Epidermal melanocyte (primary cell): Measurements from ENCODE around the gene FIZ1.
A peak's percentile ranks its signal among the peaks of the same experiment; 100 is the strongest.
"Not testable (repeated sequence)": the region's sequence is repeated elsewhere in the genome, so short reads cannot be mapped to it uniquely, and the experiment has no call there.

Experiments
- DNase-seq: peaks from one replicate; pipeline ENCODE4 v3.0.0; 2011; ENCODE audit warnings: low spot score; ENCODE audit not compliant: insufficient read length

FIZ1 gene

DNA sequence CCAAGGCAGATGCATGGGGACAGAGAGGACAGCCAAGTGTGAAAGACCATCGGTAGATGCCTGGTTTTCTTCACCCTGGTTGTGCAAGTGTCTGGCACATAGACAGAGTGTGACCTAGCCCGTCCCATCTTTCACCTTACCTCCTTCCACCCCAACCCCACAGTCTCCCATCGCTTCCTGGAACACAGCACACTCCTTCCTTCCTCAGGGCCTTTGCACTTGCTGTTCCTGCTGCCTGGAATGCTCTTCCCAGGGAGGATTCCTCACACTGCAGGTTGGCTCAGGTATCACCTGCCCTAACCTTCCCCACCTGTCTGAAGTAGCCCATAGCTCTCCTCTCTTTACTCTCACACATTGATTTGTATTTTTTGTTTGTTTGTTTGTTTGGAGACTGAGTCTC, 3.0 kb downstream of the FIZ1 start:
- DNase-seq: no peak

- no peak for DNase-seq
Observed at GRCh38 chr19:55594996-55595545, 4.2 kb downstream of the FIZ1 start.

DNA sequence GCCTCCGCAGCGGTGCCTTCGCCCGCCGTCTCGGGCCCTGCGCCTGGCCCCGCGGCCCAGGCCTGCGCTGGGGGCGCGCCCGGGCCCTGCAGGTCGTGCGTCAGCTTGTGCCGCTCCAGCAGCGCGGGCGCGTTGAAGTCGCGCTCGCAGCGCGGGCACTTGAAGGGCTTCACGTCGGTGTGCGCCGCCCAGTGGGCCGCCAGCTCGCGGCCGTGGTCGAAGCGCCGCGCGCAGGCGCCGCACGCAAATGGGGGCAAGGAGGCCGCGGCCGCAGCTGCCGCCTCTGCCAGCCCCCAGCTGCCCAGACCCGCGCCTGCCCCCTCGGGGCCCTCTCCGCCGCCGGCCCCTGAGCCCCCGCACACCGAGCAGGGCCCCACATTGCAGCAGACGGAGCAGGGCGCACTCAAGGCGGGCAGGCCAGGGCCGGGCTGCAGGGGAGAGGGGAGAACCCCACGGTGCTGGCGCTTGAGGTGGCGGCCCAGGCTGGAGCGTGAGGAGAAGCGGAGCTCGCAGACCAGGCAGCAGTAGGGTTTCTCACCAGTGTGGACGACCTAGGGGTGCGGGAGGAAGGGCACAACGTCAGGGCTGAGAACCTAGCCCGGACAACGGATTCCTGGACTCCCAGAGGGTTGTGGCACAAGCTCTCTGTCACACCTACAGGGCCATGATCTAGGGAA, 6.1 kb downstream of the FIZ1 start:
- DNase-seq: no peak

- DNase-seq: no peak
Observed at GRCh38 chr19:55592391-55593090, 6.8 kb downstream of the FIZ1 start.

DNA sequence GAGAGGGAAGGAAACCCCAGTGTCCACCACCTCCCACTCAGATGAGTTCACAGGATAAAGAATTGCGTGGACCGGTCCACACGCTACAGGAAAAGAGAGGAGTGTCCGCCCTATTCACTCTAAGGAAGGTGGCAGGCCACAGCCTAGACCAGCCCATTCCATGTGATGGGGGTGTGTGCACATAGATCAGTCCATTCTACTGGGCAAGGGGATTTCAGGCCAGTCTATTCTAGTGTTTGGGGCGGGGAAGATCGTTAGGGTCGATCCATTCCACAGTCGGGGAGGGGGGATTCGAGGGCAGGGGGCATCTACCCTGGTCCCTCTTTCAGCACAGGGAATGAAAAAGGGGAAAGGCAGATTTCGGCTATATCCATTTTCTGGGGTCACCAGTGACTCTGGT, 7.8 kb downstream of the FIZ1 start:
- DNase-seq: no peak

- DNase-seq: no peak
Observed at GRCh38 chr19:55590617-55591016, 8.7 kb downstream of the FIZ1 start.

DNA sequence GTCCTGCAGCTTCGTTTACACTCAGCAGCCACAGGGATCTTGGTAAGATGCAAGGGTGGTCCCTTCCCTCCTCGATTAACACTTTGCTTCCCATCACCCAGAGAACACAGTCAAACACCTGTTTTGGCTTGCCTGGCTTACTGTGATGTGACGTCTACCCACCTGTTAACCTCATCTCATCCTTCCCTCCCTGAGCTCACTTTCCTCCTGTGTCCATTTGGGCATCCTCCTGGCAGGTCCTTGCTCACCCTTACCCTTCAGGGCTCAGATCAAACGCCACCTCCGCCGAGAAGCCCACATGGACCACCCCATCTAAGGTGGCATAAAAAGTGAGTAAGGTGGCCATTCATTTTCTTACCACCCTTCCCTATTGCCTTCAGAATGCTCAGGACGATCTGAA, 9.2 kb downstream of the FIZ1 start:
- no peak for DNase-seq

GRCh38 chr19:55588738-55589137, 10.6 kb downstream of the FIZ1 start:
- no peak for DNase-seq

DNA sequence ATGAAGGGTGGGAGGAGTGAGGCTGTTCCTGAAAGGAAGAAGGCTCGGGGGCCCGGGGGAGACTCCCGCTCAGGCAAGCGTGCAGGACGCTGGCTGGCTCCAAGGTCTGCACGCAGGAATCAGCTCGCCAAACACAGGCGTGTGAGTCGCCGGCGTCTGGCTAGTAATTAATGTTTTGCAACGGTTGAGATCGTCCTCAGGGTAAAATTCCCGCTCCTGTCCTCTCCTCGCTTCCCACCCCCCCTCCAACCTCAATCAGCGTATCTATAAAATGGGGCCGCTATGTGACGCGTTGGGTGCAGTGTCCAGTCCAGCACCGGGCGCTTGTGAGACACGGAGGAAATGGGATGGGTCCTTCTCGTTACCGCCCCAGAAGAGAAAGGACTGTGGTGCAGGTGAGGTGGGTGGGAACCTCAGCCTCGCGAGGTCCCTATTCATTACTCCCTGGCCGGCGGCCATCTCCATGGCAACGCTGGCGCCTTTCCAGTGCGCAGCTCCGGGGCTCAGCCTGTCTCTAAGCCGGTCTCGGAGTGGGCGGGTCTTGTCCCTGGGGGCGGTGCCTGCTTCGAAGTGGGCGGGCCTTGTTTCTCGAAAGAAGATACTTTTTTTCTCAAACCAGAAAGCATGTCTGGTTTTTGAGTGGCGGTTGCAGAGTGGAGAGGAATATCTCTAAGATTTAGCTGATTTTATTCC, 12.2 kb downstream of the FIZ1 start:
- peak; percentile 97 for DNase-seq

DNA sequence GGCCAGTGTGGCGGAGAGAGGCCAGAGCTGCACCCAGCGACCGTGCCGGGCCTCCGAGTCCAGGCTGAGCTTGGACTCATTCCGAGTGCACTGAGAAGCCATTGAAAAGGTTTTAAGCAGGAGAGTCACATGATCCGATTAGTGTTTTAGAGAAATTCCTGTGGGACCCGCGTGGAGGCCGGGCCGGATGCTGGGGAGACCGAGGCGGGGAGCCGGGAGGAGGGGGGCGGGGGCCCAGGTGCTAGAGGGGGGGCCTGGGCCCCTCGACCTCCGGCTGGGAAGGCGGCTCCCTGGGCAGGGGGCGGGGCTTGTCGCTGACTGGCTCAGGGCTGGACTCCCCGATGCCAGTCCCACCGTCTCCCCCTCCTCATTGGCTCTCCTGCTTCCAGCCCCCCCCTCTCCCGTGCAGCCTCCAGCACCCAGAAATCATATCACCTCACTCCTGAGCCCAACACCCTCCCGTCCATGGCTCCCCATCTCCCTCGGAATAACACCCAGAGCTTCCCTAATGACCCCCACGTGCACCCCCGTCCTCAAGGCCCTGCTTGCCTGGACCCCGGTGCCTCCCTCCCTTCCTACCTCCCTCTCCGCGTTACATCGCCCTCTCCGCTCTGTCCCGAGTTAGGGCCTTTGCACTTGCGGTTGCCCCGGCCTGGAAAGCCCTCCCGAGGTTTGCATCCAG, 13.5 kb downstream of the FIZ1 start:
- peak; percentile 77 for DNase-seq

- no peak for DNase-seq
Observed at GRCh38 chr19:55584871-55585270, 14.4 kb downstream of the FIZ1 start.

DNA sequence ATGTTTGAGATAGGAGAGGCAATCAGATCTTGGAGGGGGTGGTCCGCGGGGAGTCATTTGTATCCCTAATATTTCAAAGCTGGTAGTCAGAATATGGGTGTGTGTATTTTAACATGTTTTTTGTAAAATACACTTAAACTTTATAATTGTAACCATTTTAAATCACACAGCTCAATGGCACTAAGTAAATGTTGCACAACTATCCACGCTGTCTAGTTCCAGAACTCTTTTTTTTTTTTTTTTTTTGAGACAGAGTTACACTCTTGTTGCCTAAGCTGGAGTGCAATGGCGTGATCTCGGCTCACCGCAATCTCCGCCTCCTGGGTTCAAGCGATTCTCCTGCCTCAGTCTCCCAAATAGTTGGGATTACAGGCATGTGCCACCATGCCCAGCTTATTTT, 15.4 kb downstream of the FIZ1 start:
- not testable (repeated sequence) for DNase-seq

- not testable (repeated sequence) for DNase-seq
Observed at GRCh38 chr19:55582284-55582683, 17.0 kb downstream of the FIZ1 start.

GRCh38 chr19:55581823-55582223, 17.5 kb downstream of the FIZ1 start:
- no peak for DNase-seq

DNA sequence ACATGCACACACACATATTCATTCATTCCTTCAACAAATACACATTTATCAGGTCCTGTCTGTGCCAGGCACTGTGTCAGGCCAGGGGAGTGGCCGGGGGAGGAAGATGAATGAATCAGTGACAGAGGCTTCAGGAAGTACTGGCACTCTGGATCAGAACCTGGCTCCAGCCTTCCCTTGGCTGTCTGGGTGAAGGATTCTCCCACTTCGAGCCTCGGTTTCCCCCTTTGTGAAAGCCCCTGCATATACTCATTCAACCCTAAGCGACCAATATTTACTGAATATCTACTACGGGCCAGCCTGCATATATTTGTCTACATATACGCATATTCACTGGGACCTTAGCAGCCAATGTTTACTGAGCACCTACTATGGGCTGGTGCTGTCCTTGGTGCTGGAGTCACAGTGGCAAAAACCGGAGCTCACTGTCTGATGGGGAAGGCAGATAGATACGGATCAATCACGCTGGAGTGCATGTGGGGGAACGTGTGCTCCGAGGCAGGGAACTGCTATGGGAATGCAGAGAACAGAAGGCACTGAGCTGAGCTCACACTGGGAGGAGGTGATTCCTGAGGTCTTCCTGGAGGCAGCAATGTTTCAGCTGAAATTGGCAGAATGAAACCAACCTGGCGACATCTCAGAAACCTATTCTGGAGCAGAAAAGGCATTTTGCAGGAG, 18.0 kb downstream of the FIZ1 start:
- no peak for DNase-seq

DNA sequence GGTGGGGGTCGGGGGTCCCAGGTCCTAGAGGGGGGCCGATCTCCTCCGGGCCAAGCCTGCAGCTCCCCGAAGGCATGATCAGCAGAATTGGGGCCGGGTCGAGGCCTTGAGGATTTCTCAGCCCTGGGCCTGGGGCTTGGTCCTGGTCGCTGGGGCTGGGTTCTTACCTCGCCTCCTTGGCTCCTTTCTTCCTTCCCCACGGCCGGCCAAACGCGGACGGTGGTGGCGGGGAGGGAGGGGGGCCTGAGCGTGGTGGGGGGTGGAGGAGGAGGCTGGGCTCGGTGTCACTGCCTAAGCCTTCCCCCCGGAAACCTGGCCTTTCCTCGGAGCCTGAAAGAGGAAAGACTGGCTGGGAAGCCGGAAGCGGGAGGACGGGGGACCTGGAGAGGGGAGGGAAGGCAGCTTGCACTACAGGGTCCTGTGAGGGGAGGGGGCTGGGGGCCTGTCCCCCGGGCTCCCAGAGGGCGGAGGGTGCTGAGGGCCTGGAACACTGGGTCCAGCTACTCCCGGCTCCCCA, 18.6 kb downstream of the FIZ1 start, which contains the start of gene ZNF579:
Gene ZNF579, minus strand, starts transcription at position 221 of the 517 bp plus-strand sequence. CDS start 1,209 bp downstream, outside the sequence.
- peak; percentile 99 for DNase-seq

DNA sequence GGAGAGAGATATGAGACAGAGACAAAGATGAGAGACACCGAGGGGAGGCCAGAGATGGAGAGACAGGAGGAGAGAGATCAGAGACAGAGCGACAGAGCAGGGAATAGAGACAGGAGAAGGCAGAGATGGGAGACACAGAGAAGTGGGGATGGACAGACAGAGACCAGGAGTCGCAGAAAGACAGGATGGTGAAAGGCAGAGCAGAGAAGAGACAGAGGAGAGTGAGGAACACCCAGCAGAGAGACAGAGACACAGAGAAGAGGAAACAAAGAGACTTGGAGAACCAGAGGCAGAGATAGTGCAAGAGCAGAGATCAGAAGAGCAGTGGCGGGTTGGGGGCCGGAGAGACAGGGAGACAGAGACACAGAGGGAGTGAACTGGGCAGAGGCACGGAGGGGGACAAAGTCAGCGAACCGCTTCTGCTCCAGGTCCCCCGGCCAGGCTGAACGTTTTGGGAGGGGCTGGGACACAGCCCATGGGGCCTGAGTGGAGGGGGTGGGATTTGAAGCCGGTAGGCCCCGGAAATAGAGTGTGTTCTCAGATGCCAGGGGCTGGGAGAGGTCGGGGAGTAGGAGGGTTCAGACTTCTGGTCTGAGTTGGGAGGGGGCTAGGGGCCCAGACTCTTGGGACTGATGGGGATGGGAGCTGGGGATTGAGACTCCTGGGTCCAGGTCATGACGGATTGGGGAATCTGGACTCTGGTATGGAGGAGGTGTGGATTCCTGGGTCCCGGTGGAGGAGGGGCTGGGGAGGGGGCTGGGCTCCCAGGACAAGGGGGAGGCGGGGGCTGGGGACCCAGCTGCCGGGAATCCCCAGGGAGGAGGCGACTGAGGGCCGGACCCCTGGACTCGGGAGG, 19.3 kb downstream of the FIZ1 start:
- peak; percentile 44 for DNase-seq

GRCh38 chr19:55578761-55579747, 20.3 kb downstream of the FIZ1 start:
- no peak for DNase-seq
